Activated CD8-positive, alpha-beta memory T cell treated with anti-CD3 and anti-CD28 coated beads, Interleukin-2, amount 10 ng/mL, durations not matched to agents 7 days and 5 days (primary cell): ENCODE results near the gene ITGA4. TPM values are rescaled to one million over a fixed set of nuclear protein-coding genes. Genes with fewer than 3 reads are reported as not detected.
"Not testable (repeated sequence)": the region's sequence is repeated elsewhere in the genome, so short reads cannot be mapped to it uniquely, and the experiment has no call there.

Source experiments
- ATAC-seq: fragments of 150-1000 bp; cut with Tn5 transposase; one replicate; pipeline ENCODE4 v1.10.0; 2021; ENCODE audit warnings: moderate library complexity
- CTCF ChIA-PET: fragments of 350-600 bp; sonication (Branson Sonifier 250); formaldehyde crosslinking; loops from one replicate; lab custom pipeline; 2021; ENCODE audit warnings: antibody characterized with exemption; lab: Charles Lee
- DNase-seq: peaks from one replicate; pipeline ENCODE4 v3.0.0-alpha.2; 2020
- H3K27ac Mint-ChIP-seq: one replicate; pipeline ENCODE4 v1.8.0; 2021; ENCODE audit warnings: mild to moderate bottlenecking, mixed read lengths
- H3K27me3 Mint-ChIP-seq: one replicate; pipeline ENCODE4 v1.8.0; 2021; ENCODE audit warnings: mixed read lengths
- H3K36me3 Mint-ChIP-seq: one replicate; pipeline ENCODE4 v1.8.0; 2021; ENCODE audit warnings: mild to moderate bottlenecking, mixed read lengths
- H3K4me1 Mint-ChIP-seq: one replicate; pipeline ENCODE4 v1.8.0; 2021; ENCODE audit warnings: mixed read lengths
- H3K4me3 Mint-ChIP-seq: one replicate; pipeline ENCODE4 v1.8.0; 2021; ENCODE audit warnings: mild to moderate bottlenecking, moderate library complexity, mixed read lengths
- H3K9me3 Mint-ChIP-seq: one replicate; pipeline ENCODE4 v1.8.0; 2022; ENCODE audit warnings: low read depth, mixed read lengths
- total RNA-seq, 2 experiments: library from RNA; stranded (reverse); gene quantifications; one replicate each; pipeline ENCODE4 v1.2.3, GENCODE V29; 2021

The ITGA4 gene
- total RNA-seq, 2 experiments from 2014 or later = 301 to 344 TPM

DNA sequence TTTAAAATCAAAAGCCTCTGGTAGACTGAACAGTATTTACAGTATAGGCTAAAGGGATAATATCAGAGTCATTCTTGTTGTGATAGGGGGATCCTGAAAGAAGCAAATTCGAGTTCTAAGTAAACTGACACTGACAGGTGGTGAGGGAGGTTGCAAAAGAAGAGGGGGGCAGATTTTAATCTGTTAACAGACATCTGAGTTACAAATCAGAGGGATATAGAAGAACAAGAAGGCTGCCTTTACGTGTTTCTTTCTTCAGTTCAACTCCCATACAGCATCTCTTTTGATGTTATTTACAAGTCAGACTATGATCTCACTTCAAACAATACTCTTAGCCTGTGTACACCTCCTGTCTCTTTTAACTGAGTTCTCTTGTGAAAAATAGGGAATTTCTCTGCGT is 16.3 kb upstream of the ITGA4 start:
- Mint-ChIP-seq H3K9me3 (no peaks in the 10 kb centered on the region), H3K27ac (no peak overlapping the region), H3K4me1 (peaks cover 27% of the 10 kb centered on the region), H3K27me3 (no peaks in the 10 kb centered on the region), H3K36me3 (peaks cover 5% of the 10 kb centered on the region), H3K4me3 (no peak overlapping the region)
- ATAC-seq (no peak), DNase-seq (no peak)
- CTCF ChIA-PET = interaction anchor here (1.0 kb wide), 1 partner anchor 14 kb away, joined by 3 read pairs; no protein-coding TSS in a partner anchor

- H3K36me3 Mint-ChIP-seq = peaks cover 5% of the 10 kb centered on the region
- no peak overlapping the region for H3K27ac Mint-ChIP-seq
- H3K4me3 Mint-ChIP-seq = no peak overlapping the region
These were observed 15.5 kb upstream of the ITGA4 start for GRCh38 chr2:181441670-181442069.

GRCh38 chr2:181444654-181445053 is 12.5 kb upstream of the ITGA4 start:
- H3K4me1 Mint-ChIP-seq = peaks cover 18% of the 10 kb centered on the region
- peaks cover 15% of the 10 kb centered on the region for H3K36me3 Mint-ChIP-seq
- H3K9me3 Mint-ChIP-seq = no peaks in the 10 kb centered on the region
- CTCF ChIA-PET = interaction anchor here (1.1 kb wide), 1 partner anchor 13 kb away, joined by 5 read pairs; the partner anchor contains the start of gene ITGA4
- no peak for DNase-seq
- peak overlapping the region; percentile 16 for H3K27ac Mint-ChIP-seq
- H3K4me3 Mint-ChIP-seq = no peak overlapping the region
- ATAC-seq = peak; percentile 36
- no peaks in the 10 kb centered on the region for H3K27me3 Mint-ChIP-seq

More at GRCh38 chr2:181441670-181442069, 15.5 kb upstream of the ITGA4 start:
- ATAC-seq = no peak
- Mint-ChIP-seq H3K27me3 (no peaks in the 10 kb centered on the region), H3K4me1 (peaks cover 27% of the 10 kb centered on the region), H3K9me3 (no peaks in the 10 kb centered on the region)
- no peak for DNase-seq
- CTCF ChIA-PET = interaction anchor here (1.4 to 1.5 kb wide), 2 partner anchors 15 to 130 kb away, joined by 3 to 4 read pairs; no protein-coding TSS in a partner anchor

DNA sequence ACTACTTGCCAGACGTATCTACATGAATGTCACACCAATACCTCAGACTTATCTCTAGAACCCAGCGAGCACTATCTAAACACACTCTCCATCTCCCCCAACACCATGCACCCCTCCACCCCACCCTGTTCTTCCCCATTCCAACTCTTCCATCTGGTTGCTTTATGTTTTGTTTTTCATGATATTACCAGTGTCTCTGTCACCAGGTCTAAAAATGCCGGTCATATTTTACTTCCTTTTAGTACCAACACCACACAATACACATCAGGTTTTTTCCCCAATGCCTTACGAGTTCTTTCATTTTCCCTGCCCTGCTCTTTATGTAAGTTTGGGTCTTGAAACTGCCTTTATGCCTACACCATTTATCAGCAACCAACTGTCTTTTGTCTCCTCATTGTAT is 10.2 kb upstream of the ITGA4 start:
- Mint-ChIP-seq H3K36me3 (peaks cover 15% of the 10 kb centered on the region), H3K27ac (peak overlapping the region; percentile 67), H3K4me1 (peaks cover 13% of the 10 kb centered on the region), H3K27me3 (no peaks in the 10 kb centered on the region), H3K4me3 (peak overlapping the region; percentile 19), H3K9me3 (peaks cover 2% of the 10 kb centered on the region)
- CTCF ChIA-PET = interaction anchor here (1.2 kb wide), 1 partner anchor 8 kb away, joined by 3 read pairs; no protein-coding TSS in a partner anchor
- ATAC-seq = peak; percentile 33
- DNase-seq = no peak

DNA sequence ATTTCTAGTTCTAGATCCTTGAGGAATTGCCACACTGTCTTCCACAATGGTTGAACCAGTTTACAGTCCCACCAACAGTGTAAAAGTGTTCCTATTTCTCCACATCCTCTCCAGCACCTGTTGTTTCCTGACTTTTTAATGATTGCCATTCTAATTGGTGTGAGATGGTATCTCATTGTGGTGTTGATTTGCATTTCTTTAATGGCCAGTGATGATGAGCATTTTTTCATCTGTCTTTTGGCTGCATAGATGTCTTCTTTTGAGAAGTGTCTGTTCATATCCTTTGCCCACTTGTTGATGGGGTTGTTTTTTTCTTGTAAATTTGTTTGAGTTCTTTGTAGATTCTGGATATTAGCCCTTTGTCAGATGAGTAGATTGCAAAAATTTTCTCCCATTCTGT is 7.9 kb upstream of the ITGA4 start:
- CTCF ChIA-PET, H3K27ac Mint-ChIP-seq, H3K4me3 Mint-ChIP-seq, ATAC-seq, DNase-seq, H3K9me3 Mint-ChIP-seq, H3K27me3 Mint-ChIP-seq: not testable (repeated sequence)
- Mint-ChIP-seq H3K4me1 (peaks cover 13% of the 10 kb centered on the region), H3K36me3 (peaks cover 18% of the 10 kb centered on the region)

DNA sequence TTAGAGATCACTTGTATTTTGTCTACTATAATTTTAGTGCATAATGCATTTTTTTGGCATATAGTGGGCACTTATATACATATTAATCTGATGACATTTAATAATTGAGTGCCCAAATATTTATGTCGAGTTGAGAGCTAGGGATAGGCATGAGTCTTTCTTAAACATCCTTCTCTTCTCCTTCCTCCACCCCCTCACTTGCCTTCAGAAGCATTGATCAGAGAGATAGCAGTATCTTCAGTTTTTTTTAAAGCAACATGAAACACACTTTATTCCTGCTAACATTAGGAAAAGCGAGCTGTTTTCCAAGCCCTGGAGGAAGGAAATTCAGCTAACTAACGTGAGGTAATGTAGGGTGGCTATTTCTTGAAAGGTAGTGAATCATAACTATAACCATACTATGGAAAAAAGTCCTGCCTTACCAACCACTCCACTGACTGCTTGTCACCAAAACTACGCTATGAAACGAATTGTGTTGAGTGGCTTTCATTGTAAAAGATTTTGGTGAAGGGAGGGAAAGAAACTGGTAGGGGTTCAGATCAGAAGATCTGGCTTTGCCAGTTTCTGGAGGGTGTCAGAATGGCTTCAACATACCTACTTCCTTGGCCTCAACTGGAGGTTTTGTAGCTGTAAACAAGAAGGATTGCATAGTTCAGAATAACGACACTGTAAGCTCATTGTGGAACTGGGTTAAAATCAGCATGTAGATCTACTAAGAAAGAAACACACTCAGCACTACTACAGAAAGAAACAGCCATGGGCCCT is 2.3 kb upstream of the ITGA4 start:
- peak overlapping the region; percentile 97 for H3K27ac Mint-ChIP-seq
- CTCF ChIA-PET = interaction anchor here (0.7 to 4.5 kb wide), 11 partner anchors 8 to 350 kb away, joined by 3 to 68 read pairs (median 4); no protein-coding TSS in a partner anchor
- no peak overlapping the region for H3K4me3 Mint-ChIP-seq
- peaks cover 31% of the 10 kb centered on the region for H3K36me3 Mint-ChIP-seq
- ATAC-seq (no peak), DNase-seq (no peak)
- H3K27me3 Mint-ChIP-seq = no peaks in the 10 kb centered on the region
- H3K9me3 Mint-ChIP-seq = peaks cover 2% of the 10 kb centered on the region
- peaks cover 28% of the 10 kb centered on the region for H3K4me1 Mint-ChIP-seq

DNA sequence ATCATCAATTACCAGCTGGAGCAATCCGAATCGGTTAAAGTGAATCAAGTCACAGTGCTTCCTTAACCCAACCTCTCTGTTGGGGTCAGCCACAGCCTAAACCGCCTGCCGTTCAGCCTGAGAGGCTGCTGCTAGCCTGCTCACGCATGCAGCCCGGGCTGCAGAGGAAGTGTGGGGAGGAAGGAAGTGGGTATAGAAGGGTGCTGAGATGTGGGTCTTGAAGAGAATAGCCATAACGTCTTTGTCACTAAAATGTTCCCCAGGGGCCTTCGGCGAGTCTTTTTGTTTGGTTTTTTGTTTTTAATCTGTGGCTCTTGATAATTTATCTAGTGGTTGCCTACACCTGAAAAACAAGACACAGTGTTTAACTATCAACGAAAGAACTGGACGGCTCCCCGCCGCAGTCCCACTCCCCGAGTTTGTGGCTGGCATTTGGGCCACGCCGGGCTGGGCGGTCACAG is 496 bp upstream of the ITGA4 start:
- peak; percentile 76 for ATAC-seq
- peak; percentile 96 for DNase-seq
- CTCF ChIA-PET = interaction anchor here (0.6 to 4.9 kb wide), 29 partner anchors 10 to 379 kb away, joined by 3 to 68 read pairs (median 5); no protein-coding TSS in a partner anchor
- Mint-ChIP-seq H3K27me3 (no peaks in the 10 kb centered on the region), H3K9me3 (peaks cover 2% of the 10 kb centered on the region), H3K27ac (peak overlapping the region; percentile 97), H3K4me3 (peak overlapping the region; percentile 99), H3K4me1 (peaks cover 28% of the 10 kb centered on the region), H3K36me3 (peaks cover 48% of the 10 kb centered on the region)

GRCh38 chr2:181457741-181458425 is 697 bp downstream of the ITGA4 start:
- Mint-ChIP-seq H3K27me3 (no peaks in the 10 kb centered on the region), H3K4me3 (peak overlapping the region; percentile 99), H3K27ac (peak overlapping the region; percentile 97), H3K36me3 (peaks cover 53% of the 10 kb centered on the region), H3K9me3 (no peaks in the 10 kb centered on the region), H3K4me1 (peaks cover 36% of the 10 kb centered on the region)
- DNase-seq = peak; percentile 78
- peak; percentile 17 for ATAC-seq
- CTCF ChIA-PET = interaction anchor here (0.7 to 4.9 kb wide), 28 partner anchors 9 to 360 kb away, joined by 3 to 68 read pairs (median 6); no protein-coding TSS in a partner anchor

GRCh38 chr2:181458871-181459270 is 1.7 kb downstream of the ITGA4 start:
- DNase-seq (no peak), ATAC-seq (no peak)
- Mint-ChIP-seq H3K4me3 (peak overlapping the region; percentile 99), H3K36me3 (peaks cover 63% of the 10 kb centered on the region), H3K27ac (peak overlapping the region; percentile 97), H3K27me3 (no peaks in the 10 kb centered on the region), H3K9me3 (no peaks in the 10 kb centered on the region), H3K4me1 (peaks cover 46% of the 10 kb centered on the region)
- CTCF ChIA-PET = interaction anchor here (1.0 to 4.9 kb wide), 8 partner anchors 8 to 355 kb away, joined by 4 to 68 read pairs (median 15); no protein-coding TSS in a partner anchor

DNA sequence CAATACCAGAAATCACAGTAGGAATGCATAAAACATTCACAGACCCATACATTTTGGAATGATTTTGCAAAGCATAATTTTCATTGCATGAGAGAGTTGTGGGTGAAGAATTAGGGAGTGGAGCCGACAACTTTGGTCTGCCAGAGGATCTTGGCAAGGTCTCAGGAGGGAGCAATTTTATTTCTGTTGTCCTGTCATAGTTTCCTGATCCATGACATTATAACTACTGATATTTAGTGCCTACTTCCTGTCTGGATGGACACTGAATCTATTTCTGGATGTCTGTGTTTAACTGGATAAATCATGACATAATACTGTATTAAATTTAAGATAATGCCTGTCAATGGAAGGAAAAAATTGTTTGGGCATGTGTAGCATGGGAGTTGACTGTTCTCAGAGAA is 2.4 kb downstream of the ITGA4 start:
- peak overlapping the region; percentile 99 for H3K4me3 Mint-ChIP-seq
- CTCF ChIA-PET = interaction anchor here (0.8 to 4.9 kb wide), 6 partner anchors 11 to 355 kb away, joined by 3 to 68 read pairs (median 4); no protein-coding TSS in a partner anchor
- no peak for DNase-seq
- H3K27me3 Mint-ChIP-seq = no peaks in the 10 kb centered on the region
- H3K27ac Mint-ChIP-seq = peak overlapping the region; percentile 97
- peaks cover 48% of the 10 kb centered on the region for H3K4me1 Mint-ChIP-seq
- peaks cover 65% of the 10 kb centered on the region for H3K36me3 Mint-ChIP-seq
- no peak for ATAC-seq
- no peaks in the 10 kb centered on the region for H3K9me3 Mint-ChIP-seq

DNA sequence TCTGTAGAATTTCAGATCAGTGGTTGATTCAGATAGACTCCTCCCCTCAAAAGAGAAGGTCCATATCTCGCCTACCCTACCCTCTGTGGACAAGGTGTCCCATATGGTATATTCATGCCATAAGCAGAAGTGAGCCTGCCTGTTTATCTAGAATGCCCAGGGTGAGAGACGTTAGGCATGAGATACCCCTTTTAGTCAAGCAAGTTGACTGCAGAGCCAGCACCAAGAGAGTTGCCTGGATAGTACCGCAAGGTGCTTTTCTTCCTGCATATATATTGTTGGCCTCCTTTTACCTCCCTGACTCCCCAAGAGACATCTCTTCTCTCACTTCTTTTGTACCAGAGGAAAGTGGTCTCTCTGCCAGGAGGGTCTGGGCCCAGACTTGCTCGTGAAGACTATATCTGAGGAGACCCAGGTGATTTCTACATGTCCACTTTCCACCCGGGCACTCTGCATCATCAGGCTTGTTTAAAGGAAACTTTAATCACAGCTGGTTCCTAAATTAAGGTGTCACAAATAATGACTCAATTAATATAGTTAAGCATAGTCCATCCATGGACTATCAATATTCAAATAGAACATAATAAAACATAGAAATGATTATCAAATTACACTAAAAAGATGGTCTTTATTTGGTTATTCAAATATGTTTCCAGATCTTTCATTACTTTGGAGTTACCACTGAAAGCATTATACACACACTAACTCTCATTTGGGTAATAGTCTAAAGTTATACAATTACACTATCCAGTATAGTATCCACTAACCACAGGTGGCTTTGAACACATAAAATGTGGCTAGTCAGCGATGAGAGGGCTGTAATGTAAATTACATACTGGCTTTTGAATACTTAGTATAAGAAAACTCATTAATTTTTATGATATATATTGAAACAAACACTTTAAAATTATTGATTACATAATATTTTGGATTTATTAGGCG is 4.1 kb downstream of the ITGA4 start:
- Mint-ChIP-seq H3K4me3 (peak overlapping the region; percentile 99), H3K9me3 (no peaks in the 10 kb centered on the region), H3K36me3 (peaks cover 75% of the 10 kb centered on the region), H3K27me3 (no peaks in the 10 kb centered on the region), H3K4me1 (peaks cover 45% of the 10 kb centered on the region), H3K27ac (peak overlapping the region; percentile 97)
- ATAC-seq = peak; percentile 16
- peak; percentile 61 for DNase-seq
- CTCF ChIA-PET = interaction anchor here (0.6 to 4.9 kb wide), 7 partner anchors 10 to 357 kb away, joined by 3 to 24 read pairs (median 3); no protein-coding TSS in a partner anchor

GRCh38 chr2:181462033-181462432 is 4.8 kb downstream of the ITGA4 start:
- ATAC-seq (no peak), DNase-seq (no peak)
- Mint-ChIP-seq H3K27ac (peak overlapping the region; percentile 70), H3K36me3 (peaks cover 77% of the 10 kb centered on the region), H3K4me1 (peaks cover 43% of the 10 kb centered on the region), H3K27me3 (no peaks in the 10 kb centered on the region), H3K4me3 (peak overlapping the region; percentile 58), H3K9me3 (no peaks in the 10 kb centered on the region)
- CTCF ChIA-PET = interaction anchor here (0.8 to 1.3 kb wide), 3 partner anchors 10 to 276 kb away, joined by 3 read pairs; no protein-coding TSS in a partner anchor
